Psoas muscle (tissue), 8 donors: ENCODE results near the gene NRP1. TPM values are rescaled to one million over a fixed set of nuclear protein-coding genes. Genes with fewer than 3 reads are reported as not detected.

Experiments used
- ATAC-seq, 4 donors: fragments of 200-7000 bp; cut with Tn5 transposase; one replicate each; pipeline ENCODE4 v1.9.1; 2020; ENCODE audit warnings: moderate library complexity in 3 of 4, mild to moderate bottlenecking in 2 of 4
- DNase-seq, 2 donors: peaks; one replicate each; pipeline ENCODE4 v3.0.0-alpha.2; 2020
- H3K27ac ChIP-seq: fragments of 200-600 bp; one replicate; pipeline ENCODE4 v1.8.0; 2022
- H3K27me3 ChIP-seq, 3 donors: fragments of 200-600 bp in 1 of 3; one replicate each; pipeline versions ENCODE4 v1.6.1 to v1.8.0; 2013 to 2022; ENCODE audit warnings: low read length in 2 of 3, mild to moderate bottlenecking in 2 of 3, moderate library complexity in 1 of 3; ENCODE audit not compliant: insufficient read depth in 3 of 3
- H3K36me3 ChIP-seq, 2 donors: fragments of 200-600 bp in 1 of 2; one replicate each; pipeline versions ENCODE4 v1.6.1 to v1.8.0; 2013 to 2022; ENCODE audit warnings: low read depth in 1 of 2, mild to moderate bottlenecking in 1 of 2, moderate library complexity in 1 of 2; ENCODE audit not compliant: insufficient read depth in 1 of 2
- H3K4me1 ChIP-seq: fragments of 200-600 bp; one replicate; pipeline ENCODE4 v1.8.0; 2022
- H3K4me3 ChIP-seq: fragments of 200-600 bp; one replicate; pipeline ENCODE4 v1.8.0; 2022; ENCODE audit warnings: mild to moderate bottlenecking
- H3K9me3 ChIP-seq: fragments of 200-600 bp; one replicate; pipeline ENCODE4 v1.8.0; 2022
- WGBS, 3 donors: extraction: QIAGEN DNeasy Blood & Tissue Kit; methylation state at CpG; one replicate each; pipeline versions ENCODE4 v1.1.6 to v1.1.7; 2013; 5-methylcytosine and 5-hydroxymethylcytosine counted together
- intact Hi-C, 2 donors: fragments of 100-400 bp; cut with DNase I; formaldehyde crosslinking; loops; one replicate each; pipeline versions ENCODE4 v1.11.0 to v1.14.2; 2022
- polyA plus RNA-seq, 3 donors: library from polyadenylated mRNA; stranded (reverse); fragments of 200-250 nt; gene quantifications; one replicate each; pipeline ENCODE4 v1.2.3, GENCODE V29; 2013
- total RNA-seq, 4 donors: library from RNA; stranded (reverse); fragmentation: NEBNext Ultra II Directional in 2 of 4; extraction: Animal tissue kit (Norgen Biotek cat#: 25700) in 2 of 4; gene quantifications; one replicate each; pipeline versions ENCODE4 v1.2.1 to v1.2.4, GENCODE V29; 2021 to 2023
- TF ChIP-seq, protein P1 (sequence below): fragments of 200-600 bp; IDR thresholded peaks from one replicate; pipeline ENCODE4 v1.8.0; 2022; ENCODE audit warnings: antibody characterized with exemption
- donor health status: healthy with polysubstance abuse.
- donor health status: DM: no; HTN: no; CAD: no; lungs with moderate emphysema.
- donor health status: Bipolar disorder and iron deficiency.
- donor health status: healthy.
- donor health status: DM: yes; HTN: yes; CAD: no.
- donor health status: DM: no; HTN: no; CAD: no.
- donor health status: DM: no; HTN: no; CAD: no.
- donor health status: DM: yes; HTN: yes; CAD: no.

Gene NRP1
- total and polyA plus RNA-seq, 7 donors: 10.9 to 54.8 (median 31.2) TPM

DNA sequence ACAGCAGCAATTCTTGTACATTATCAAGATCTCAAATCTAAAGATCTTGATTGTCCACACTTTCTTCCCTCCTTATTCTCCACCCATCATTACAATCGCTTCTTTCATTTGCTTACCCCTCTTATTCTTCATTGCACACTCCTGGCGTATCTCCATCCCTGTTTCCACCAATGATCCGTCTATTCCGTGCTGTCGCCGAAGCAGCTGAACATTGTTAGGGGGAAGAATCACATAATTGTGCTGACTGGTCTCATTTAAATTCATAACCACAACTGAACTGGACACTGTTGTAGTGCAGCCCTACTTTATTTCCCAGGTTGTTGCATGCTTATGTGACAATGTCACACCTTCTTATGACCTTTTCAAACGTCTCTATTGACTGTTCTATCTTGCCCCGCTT, 18.9 kb upstream of the NRP1 start:
- no peak overlapping the region for H3K4me3 ChIP-seq

DNA sequence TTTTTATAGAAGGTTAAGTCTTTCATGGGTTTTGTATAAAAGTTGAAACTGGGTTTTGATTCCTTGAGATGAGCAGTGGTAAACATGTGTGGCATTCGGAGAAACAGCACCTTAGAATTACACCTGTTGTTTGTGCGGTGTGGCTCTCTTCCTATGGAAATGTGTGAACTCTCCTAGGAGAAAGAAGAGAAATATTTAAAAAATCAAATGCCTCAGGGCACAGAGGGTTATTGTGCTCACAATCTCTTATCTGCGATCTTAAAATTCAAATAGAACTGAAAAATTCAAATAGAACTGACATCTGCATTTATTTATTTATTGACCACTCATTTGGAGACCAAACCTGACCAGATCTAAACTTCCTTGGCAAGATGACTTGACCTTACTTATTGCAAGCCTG, 18.1 kb upstream of the NRP1 start:
- DNase-seq (no peak), ATAC-seq (no peak)
- intact Hi-C loops: no loop called here
- Histone ChIP-seq H3K36me3 (no peaks in the 10 kb centered on the region), H3K4me1 (no peaks in the 10 kb centered on the region), H3K9me3 (no peaks in the 10 kb centered on the region), H3K27me3 (no peaks in the 10 kb centered on the region), H3K27ac (no peak overlapping the region), H3K4me3 (no peak overlapping the region)
- TF ChIP-seq, protein P1, sequence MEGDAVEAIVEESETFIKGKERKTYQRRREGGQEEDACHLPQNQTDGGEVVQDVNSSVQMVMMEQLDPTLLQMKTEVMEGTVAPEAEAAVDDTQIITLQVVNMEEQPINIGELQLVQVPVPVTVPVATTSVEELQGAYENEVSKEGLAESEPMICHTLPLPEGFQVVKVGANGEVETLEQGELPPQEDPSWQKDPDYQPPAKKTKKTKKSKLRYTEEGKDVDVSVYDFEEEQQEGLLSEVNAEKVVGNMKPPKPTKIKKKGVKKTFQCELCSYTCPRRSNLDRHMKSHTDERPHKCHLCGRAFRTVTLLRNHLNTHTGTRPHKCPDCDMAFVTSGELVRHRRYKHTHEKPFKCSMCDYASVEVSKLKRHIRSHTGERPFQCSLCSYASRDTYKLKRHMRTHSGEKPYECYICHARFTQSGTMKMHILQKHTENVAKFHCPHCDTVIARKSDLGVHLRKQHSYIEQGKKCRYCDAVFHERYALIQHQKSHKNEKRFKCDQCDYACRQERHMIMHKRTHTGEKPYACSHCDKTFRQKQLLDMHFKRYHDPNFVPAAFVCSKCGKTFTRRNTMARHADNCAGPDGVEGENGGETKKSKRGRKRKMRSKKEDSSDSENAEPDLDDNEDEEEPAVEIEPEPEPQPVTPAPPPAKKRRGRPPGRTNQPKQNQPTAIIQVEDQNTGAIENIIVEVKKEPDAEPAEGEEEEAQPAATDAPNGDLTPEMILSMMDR: no peak
- 94 to 95% (median 94%) methylated on average over 3 of the region's 3 CpGs for WGBS, 3 donors

More for the DNA sequence above, 18.9 kb upstream of the NRP1 start:
- intact Hi-C loops: no loop called here
- ATAC-seq (no peak), DNase-seq (no peak)
- TF ChIP-seq, protein P1: no peak
- H3K27ac ChIP-seq: no peak overlapping the region
- no peaks in the 10 kb centered on the region for H3K4me1 ChIP-seq
- no peaks in the 10 kb centered on the region for H3K9me3 ChIP-seq
- H3K27me3 ChIP-seq: no peaks in the 10 kb centered on the region
- no peaks in the 10 kb centered on the region for H3K36me3 ChIP-seq
- WGBS, 3 donors: 74 to 82% (median 74%) methylated on average over 8 of the region's 8 CpGs

DNA sequence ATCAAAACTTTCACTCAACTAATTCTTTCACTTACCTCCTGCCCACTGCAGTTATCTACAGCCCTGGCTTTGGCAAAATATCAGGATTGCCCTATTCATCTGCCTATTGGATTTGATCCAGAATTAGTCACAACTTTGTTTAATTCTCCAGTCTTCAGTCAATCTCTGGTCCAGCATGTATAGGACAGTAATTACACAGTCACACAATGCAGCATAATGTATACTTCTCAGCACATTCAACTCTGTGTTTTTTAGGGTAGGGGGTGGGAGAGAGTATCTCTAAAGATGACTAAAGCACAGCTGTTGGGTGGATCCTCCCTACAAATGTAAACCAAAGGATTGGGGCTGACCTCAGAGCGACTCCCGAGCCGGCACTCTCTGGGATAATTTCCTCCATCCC, 17.7 kb upstream of the NRP1 start:
- intact Hi-C loops: no loop called here
- Histone ChIP-seq H3K27ac (no peak overlapping the region), H3K36me3 (no peaks in the 10 kb centered on the region), H3K4me3 (no peak overlapping the region), H3K27me3 (no peaks in the 10 kb centered on the region), H3K4me1 (no peaks in the 10 kb centered on the region), H3K9me3 (no peaks in the 10 kb centered on the region)
- WGBS, 3 donors: 53 to 62% (median 59%) methylated on average over 3 of the region's 3 CpGs
- TF ChIP-seq, protein P1: no peak
- ATAC-seq: no peak
- DNase-seq: no peak

- Histone ChIP-seq H3K4me1 (no peaks in the 10 kb centered on the region), H3K4me3 (no peak overlapping the region), H3K9me3 (no peaks in the 10 kb centered on the region), H3K27me3 (no peaks in the 10 kb centered on the region), H3K36me3 (no peaks in the 10 kb centered on the region), H3K27ac (no peak overlapping the region)
- intact Hi-C loops: no loop called here
- TF ChIP-seq, protein P1: no peak
- 83 to 92% (median 90%) methylated on average over 2 of the region's 2 CpGs for WGBS, 3 donors
- no peak for DNase-seq
- no peak for ATAC-seq
Measured at GRCh38 chr10:33350041-33350440, 15.6 kb upstream of the NRP1 start.

- no peak overlapping the region for H3K4me3 ChIP-seq
- no peaks in the 10 kb centered on the region for H3K9me3 ChIP-seq
- intact Hi-C loops: no loop called here
- no peaks in the 10 kb centered on the region for H3K36me3 ChIP-seq
- DNase-seq (no peak), ATAC-seq (no peak)
- TF ChIP-seq, protein P1: no peak
- no peak overlapping the region for H3K27ac ChIP-seq
- no peaks in the 10 kb centered on the region for H3K27me3 ChIP-seq
- H3K4me1 ChIP-seq: no peaks in the 10 kb centered on the region
Measured at GRCh38 chr10:33349268-33349667, 14.8 kb upstream of the NRP1 start.
